Endothelial cell of umbilical vein (primary cell): ENCODE measurements around the gene NPM3. TPM values are rescaled to one million over a fixed set of nuclear protein-coding genes. Genes with fewer than 3 reads are reported as not detected.

Experiments
- BruUV-seq: library from RNA; stranded (reverse); fragments of 400-500 nt; replicated peaks from 2 replicates; lab custom pipeline; 2021; lab: Mats Ljungman, UMichigan
- CTCF ChIA-PET: fragments of 300-600, 350-600 bp; sonication (Branson Sonifier 250); formaldehyde crosslinking; loops from one replicate; lab custom pipeline; 2021; ENCODE audit warnings: antibody characterized with exemption, inconsistent platforms; lab: Charles Lee
- POLR2A ChIA-PET: fragments of 300-600, 350-600 bp; sonication (Branson Sonifier 250); formaldehyde crosslinking; loops from one replicate; lab custom pipeline; 2021; ENCODE audit warnings: antibody characterized with exemption, inconsistent platforms; lab: Charles Lee
- DNase-seq: peaks from one replicate; pipeline ENCODE4 v3.0.0-alpha.2; 2011; ENCODE audit warnings: low read depth, low spot score
- FAIRE-seq: peaks from 2 replicates; lab custom pipeline; 2011; peaks lifted over from hg19 to GRCh38; lab: Jason Lieb, UNC
- H2AFZ ChIP-seq: 2 replicates; pipeline ENCODE4 v1.6.0; 2012; ENCODE audit warnings: low read depth, low read length, control low read depth, inconsistent platforms
- H3K27ac ChIP-seq: 2 replicates; pipeline ENCODE4 v1.5.1; 2011; ENCODE audit warnings: low read depth, mild to moderate bottlenecking, control low read depth, low read length, moderate library complexity; ENCODE audit not compliant: insufficient read depth
- H3K27me3 ChIP-seq, 2 experiments: 2 replicates each; pipeline versions ENCODE4 v1.6.0 to v1.6.1; 2011; ENCODE audit warnings: low read length in 2 of 2, mixed read lengths in 1 of 2; ENCODE audit not compliant: control insufficient read depth in 2 of 2, insufficient read depth in 2 of 2
- H3K36me3 ChIP-seq, 2 experiments: 2 replicates in 1 of 2; 3 replicates in 1 of 2; pipeline ENCODE4 v1.5.1; 2011; ENCODE audit warnings: low read length in 2 of 2, mild to moderate bottlenecking in 1 of 2, moderate library complexity in 1 of 2; ENCODE audit not compliant: control insufficient read depth in 2 of 2, insufficient read depth in 2 of 2; ENCODE audit errors: extremely low read depth in 1 of 2
- H3K4me1 ChIP-seq: 3 replicates; pipeline ENCODE4 v1.5.1; 2011; ENCODE audit warnings: mild to moderate bottlenecking, low read length; ENCODE audit not compliant: control insufficient read depth, insufficient read depth; ENCODE audit errors: extremely low read depth
- H3K4me2 ChIP-seq: 2 replicates; pipeline ENCODE4 v1.6.1; 2011; ENCODE audit warnings: low read length, control low read depth, mixed read lengths; ENCODE audit not compliant: insufficient read depth
- H3K4me3 ChIP-seq, 3 experiments: fragments of 200-600 bp in 1 of 3; sonication (generic), shearing (Covaris generic) in 1 of 3; replicated peaks in 1 of 3; 2 replicates each; pipeline ENCODE4 v1.5.1; 2011 to 2016; ENCODE audit warnings: control low read depth in 3 of 3, low read length in 3 of 3, mild to moderate bottlenecking in 2 of 3, inconsistent platforms in 1 of 3, low read depth in 1 of 3, moderate library complexity in 1 of 3; ENCODE audit not compliant: insufficient read depth in 1 of 3
- H3K79me2 ChIP-seq: 2 replicates; pipeline ENCODE4 v1.6.0; 2012; ENCODE audit warnings: low read length, inconsistent platforms; ENCODE audit not compliant: control insufficient read depth, insufficient read depth
- H3K9ac ChIP-seq: replicated peaks from 2 replicates; pipeline ENCODE3; 2011; ENCODE audit warnings: low read length, control low read depth; ENCODE audit not compliant: insufficient read depth; ENCODE audit errors: extremely low read depth
- H3K9me1 ChIP-seq: replicated peaks from 3 replicates; pipeline ENCODE4 v1.6.0; 2011; ENCODE audit warnings: mild to moderate bottlenecking, low read length; ENCODE audit not compliant: control insufficient read depth, insufficient read depth; ENCODE audit errors: extremely low read depth
- H3K9me3 ChIP-seq: replicated peaks from 2 replicates; pipeline ENCODE4 v1.5.1; 2012; ENCODE audit warnings: low read length, inconsistent platforms; ENCODE audit not compliant: control insufficient read depth, insufficient read depth
- H4K20me1 ChIP-seq: replicated peaks from 2 replicates; pipeline ENCODE3; 2011; ENCODE audit warnings: mild to moderate bottlenecking, low read length; ENCODE audit not compliant: control insufficient read depth, insufficient read depth; ENCODE audit errors: extremely low read depth
- CTCF ChIP-seq, 2 donors: IDR thresholded peaks; 1 replicate in 1 of 2; 2 replicates in 1 of 2; pipeline ENCODE4 v1.5.1; 2011; ENCODE audit warnings: low read length in 2 of 2, mild to moderate bottlenecking in 2 of 2, moderate library complexity in 2 of 2, control low read depth in 1 of 2, inconsistent platforms in 1 of 2, low read depth in 1 of 2; ENCODE audit not compliant: insufficient read depth in 1 of 2; ENCODE audit errors: extremely low read depth in 1 of 2
- EZH2 ChIP-seq: IDR thresholded peaks from 2 replicates; pipeline ENCODE4 v1.6.1; 2012; ENCODE audit warnings: borderline replicate concordance, low read depth, mild to moderate bottlenecking, moderate library complexity, low read length, inconsistent platforms; ENCODE audit not compliant: severe bottlenecking
- GATA2 ChIP-seq: IDR thresholded peaks from 2 replicates; pipeline ENCODE4 v1.7.0; 2011; ENCODE audit warnings: low read depth, mild to moderate bottlenecking, moderate library complexity, mixed read lengths, low read length; ENCODE audit not compliant: insufficient read length, insufficient read depth
- JUN ChIP-seq: IDR thresholded peaks from 2 replicates; pipeline ENCODE4 v1.6.1; 2011; ENCODE audit warnings: borderline replicate concordance, low read depth; ENCODE audit not compliant: insufficient read length, insufficient read depth
- MAX ChIP-seq: IDR thresholded peaks from 2 replicates; pipeline ENCODE4 v1.6.1; 2011; ENCODE audit not compliant: insufficient read depth, insufficient read length
- MYC ChIP-seq: IDR thresholded peaks from one replicate; pipeline ENCODE4 v1.6.1; 2011; ENCODE audit warnings: mild to moderate bottlenecking, low read depth, low read length
- POLR2AphosphoS5 ChIP-seq: IDR thresholded peaks from 2 replicates; pipeline ENCODE4 v1.6.1; 2012; ENCODE audit warnings: low read depth, mild to moderate bottlenecking, control low read depth, low read length, moderate library complexity; ENCODE audit not compliant: insufficient read depth
- dilution Hi-C: fragments of 300-500 bp; cut with MboI; formaldehyde crosslinking; loops from one replicate; pipeline ENCODE4 v1.15.0; 2019; ENCODE audit warnings: low sequenced_read_pairs; ENCODE audit not compliant: extremely low pct_ligation_motif_present
- intact Hi-C: fragments of 100-400 bp; cut with micrococcal nuclease; formaldehyde crosslinking; loops from one replicate; pipeline ENCODE4 v1.10.0; 2022
- polyA plus RNA-seq, 4 experiments: library from polyadenylated mRNA; depleted of rRNA in 3 of 4; stranded (reverse) in 3 of 4; unstranded in 1 of 4; fragments of >200 nt; gene quantifications; 2 replicates each; pipeline versions ENCODE4 v1.2.1 to v1.2.3, GENCODE V29; 2011 to 2012; ENCODE audit warnings: missing spikeins in 1 of 4
- total RNA-seq: library from RNA; stranded (reverse); gene quantifications from 2 replicates; pipeline ENCODE4 v1.2.3, GENCODE V29; 2021

NPM3 gene
- total and polyA plus RNA-seq, 2 donors (not counting 3 experiments of a cell fraction or from before 2014, with no cell fraction given), result 55.4 to 71.3 TPM

- no peak for DNase-seq
- POLR2A ChIA-PET, result no interaction called here
- no peaks in the 10 kb centered on the region for H3K9me1 ChIP-seq
- H3K4me1 ChIP-seq, result peaks cover 11% of the 10 kb centered on the region
- no peak overlapping the region for H3K4me3 ChIP-seq
- BruUV-seq, result no TSS peak
- H3K36me3 ChIP-seq, result no peaks in the 10 kb centered on the region
- TF ChIP-seq CTCF (IDR thresholded peaks at IDR 0.05; ENCODE audit: extremely low read depth in 1 of 2, insufficient read depth in 1 of 2, low read depth in 1 of 2, low read length in 2 of 2) (no peak), EZH2 (no peak), POLR2AphosphoS5 (no peak), MAX (no peak), MYC (no peak), JUN (no peak), GATA2 (no peak)
- dilution Hi-C loops, result no loop called here
- intact Hi-C loops, result no loop called here
- no peak overlapping the region for H2AFZ ChIP-seq
- H3K27me3 ChIP-seq, result no peaks in the 10 kb centered on the region
- H3K9me3 ChIP-seq, result no peaks in the 10 kb centered on the region
- no peaks in the 10 kb centered on the region for H4K20me1 ChIP-seq
- H3K9ac ChIP-seq, result no peak overlapping the region
- H3K79me2 ChIP-seq, result no peaks in the 10 kb centered on the region
- no peak for FAIRE-seq
- H3K27ac ChIP-seq, result no peak overlapping the region
- H3K4me2 ChIP-seq, result no peak overlapping the region
- CTCF ChIA-PET, result interaction anchor here (1.3 to 1.7 kb wide), 4 partner anchors 7 to 182 kb away, joined by 4 to 7 read pairs (median 5); no protein-coding TSS in a partner anchor
Observed at GRCh38 chr10:101827919-101828600, 44.8 kb upstream of the NPM3 start.
